ENCODE data around the gene ZCCHC7.
"Not testable (repeated sequence)": the region's sequence is repeated elsewhere in the genome, so short reads cannot be mapped to it uniquely, and the experiment has no call there.

The ZCCHC7 gene

GRCh38 chr9:37120843-37121335 is 515 bp downstream of the ZCCHC7 start:
- DNase-seq (ENCODE audit: low read depth in 2 of 2, low spot score in 1 of 2), result not testable (repeated sequence)

DNA sequence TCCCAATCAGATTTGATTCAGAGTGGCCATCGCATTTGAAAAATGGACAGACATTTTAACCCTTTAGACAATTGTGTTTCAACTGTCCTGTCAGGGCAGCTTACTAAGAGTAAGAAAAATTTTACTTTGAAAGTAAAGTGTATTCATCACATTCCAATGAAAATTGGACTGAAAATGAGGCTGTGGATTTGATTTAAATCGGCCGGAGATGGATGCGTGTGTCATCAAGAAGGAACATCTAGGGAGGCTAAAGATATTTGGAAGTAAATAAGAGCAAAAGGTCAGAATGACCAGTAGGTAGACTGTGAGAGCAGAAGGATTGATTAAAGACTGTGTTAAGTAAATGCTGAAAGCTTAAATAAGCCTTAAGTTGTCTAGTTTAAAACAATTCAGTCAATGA is 1.5 kb downstream of the ZCCHC7 start:
- DNase-seq (ENCODE audit: low read depth in 2 of 2, low spot score in 1 of 2), result no peak

GRCh38 chr9:37126214-37126788 is 5.9 kb downstream of the ZCCHC7 start:
- DNase-seq (ENCODE audit: low read depth in 2 of 2, low spot score in 1 of 2), result no peak

DNA sequence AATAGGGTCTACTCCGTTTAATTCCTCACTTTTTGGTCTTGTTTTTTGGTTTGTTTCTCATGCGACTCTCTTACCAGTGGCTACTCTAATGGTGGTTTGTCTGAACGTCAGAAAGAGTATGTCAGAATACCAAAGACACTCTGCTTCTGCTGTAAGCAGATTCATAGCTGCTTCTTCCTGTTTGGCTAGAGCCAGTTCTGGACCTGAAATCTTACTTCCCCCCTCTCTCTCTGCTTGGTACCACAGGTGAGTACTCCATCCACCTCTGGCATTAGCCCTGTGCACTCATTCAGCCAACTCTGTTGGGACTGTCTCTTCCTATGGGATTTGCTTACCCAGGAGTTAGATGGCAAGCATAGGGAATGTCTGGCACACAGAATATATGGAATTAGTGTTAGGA is 6.6 kb downstream of the ZCCHC7 start:
- no peak for DNase-seq (ENCODE audit: low read depth in 2 of 2, low spot score in 1 of 2)

DNA sequence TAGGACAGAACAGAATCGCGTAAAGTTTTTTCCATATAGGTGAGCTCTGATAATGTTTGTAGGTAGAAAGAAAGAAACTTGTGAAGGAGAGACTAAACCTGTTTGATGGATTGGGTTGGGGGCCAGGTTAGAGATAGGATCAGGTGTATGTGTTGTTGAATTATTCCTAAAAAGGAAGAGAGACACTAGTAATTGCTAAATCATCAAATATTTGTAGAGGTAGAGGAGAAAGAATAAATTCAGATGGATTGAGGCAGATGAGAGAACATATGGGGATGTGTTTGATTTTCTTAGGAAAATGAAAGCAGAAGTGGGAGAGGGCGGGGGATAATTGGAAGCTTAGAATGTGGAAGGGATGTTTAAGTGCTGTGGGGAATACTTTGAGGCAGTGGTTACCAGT is 7.7 kb downstream of the ZCCHC7 start:
- DNase-seq (ENCODE audit: low read depth in 2 of 2, low spot score in 1 of 2), result no peak

GRCh38 chr9:37134166-37134565 is 13.8 kb downstream of the ZCCHC7 start:
- no peak for DNase-seq (ENCODE audit: low read depth in 2 of 2, low spot score in 1 of 2)

DNA sequence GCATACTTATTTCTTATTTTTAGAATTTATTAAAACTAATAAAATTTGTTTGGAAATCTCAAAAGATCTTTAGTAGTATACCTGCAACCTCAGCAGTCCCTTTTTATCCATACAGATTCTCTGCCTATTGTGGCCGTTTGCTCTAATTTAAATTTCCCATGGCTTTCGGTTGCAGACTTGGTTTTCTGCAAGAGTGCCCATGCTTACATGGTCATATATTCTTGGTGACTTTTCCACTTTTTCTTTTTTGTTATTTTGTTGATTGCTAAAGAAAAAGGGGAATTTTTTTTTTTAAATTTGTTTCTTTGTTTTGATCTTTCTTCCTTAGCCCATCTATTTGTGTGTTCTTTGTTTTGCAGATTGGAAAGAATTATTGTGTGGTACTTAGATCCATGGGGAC is 20.6 kb downstream of the ZCCHC7 start:
- no peak for DNase-seq (ENCODE audit: low read depth in 2 of 2, low spot score in 1 of 2)

GRCh38 chr9:37144762-37145161 is 24.4 kb downstream of the ZCCHC7 start:
- no peak for DNase-seq (ENCODE audit: low read depth in 2 of 2, low spot score in 1 of 2)

- no peak for DNase-seq (ENCODE audit: low read depth in 2 of 2, low spot score in 1 of 2)
Observed at GRCh38 chr9:37146410-37146809, 26.0 kb downstream of the ZCCHC7 start.

GRCh38 chr9:37148181-37148580 is 27.8 kb downstream of the ZCCHC7 start:
- DNase-seq (ENCODE audit: low read depth in 2 of 2, low spot score in 1 of 2), result no peak

- DNase-seq (ENCODE audit: low read depth in 2 of 2, low spot score in 1 of 2), result no peak
Observed at GRCh38 chr9:37149666-37150308, 29.4 kb downstream of the ZCCHC7 start.

DNA sequence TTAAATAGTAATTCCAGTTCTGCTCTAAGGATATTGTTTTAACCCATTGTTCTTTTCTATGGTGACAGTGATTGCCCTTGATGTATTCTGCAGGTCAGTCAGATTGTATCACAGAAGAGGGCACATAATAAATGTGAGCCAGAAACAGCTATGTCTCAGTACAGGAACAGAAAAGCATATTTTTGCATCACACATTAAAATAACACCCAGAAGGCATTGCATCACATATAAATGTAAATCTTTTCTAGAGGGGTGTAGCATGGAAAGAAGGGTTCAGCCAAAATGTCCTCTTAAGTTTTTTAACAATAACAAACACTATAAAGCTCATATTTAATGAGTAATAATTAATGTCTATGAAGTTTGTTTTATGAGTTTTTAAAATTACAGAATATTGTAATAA is 30.0 kb downstream of the ZCCHC7 start:
- no peak for DNase-seq (ENCODE audit: low read depth in 2 of 2, low spot score in 1 of 2)

DNA sequence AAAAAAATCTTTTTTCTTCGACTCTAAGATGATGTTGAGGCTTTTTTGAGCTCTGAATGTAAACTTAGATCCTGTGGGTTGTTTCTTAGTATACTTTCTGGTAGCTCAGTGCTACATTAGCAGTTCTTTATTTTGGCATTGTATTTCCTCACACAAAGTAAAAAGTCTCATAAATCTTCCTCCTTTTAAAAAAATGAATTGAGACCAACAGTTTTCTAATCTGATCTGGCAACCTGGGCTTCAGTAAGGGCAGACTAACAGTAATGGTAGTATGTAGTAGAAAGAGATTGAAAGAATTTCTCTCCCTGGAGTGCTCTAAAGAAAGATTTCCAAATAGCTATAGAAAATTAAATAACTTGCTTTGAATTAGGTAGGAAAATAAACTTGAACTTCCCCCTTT is 31.4 kb downstream of the ZCCHC7 start:
- DNase-seq (ENCODE audit: low read depth in 2 of 2, low spot score in 1 of 2), result no peak

GRCh38 chr9:37152365-37152764 is 32.0 kb downstream of the ZCCHC7 start:
- DNase-seq (ENCODE audit: low read depth in 2 of 2, low spot score in 1 of 2), result no peak

DNA sequence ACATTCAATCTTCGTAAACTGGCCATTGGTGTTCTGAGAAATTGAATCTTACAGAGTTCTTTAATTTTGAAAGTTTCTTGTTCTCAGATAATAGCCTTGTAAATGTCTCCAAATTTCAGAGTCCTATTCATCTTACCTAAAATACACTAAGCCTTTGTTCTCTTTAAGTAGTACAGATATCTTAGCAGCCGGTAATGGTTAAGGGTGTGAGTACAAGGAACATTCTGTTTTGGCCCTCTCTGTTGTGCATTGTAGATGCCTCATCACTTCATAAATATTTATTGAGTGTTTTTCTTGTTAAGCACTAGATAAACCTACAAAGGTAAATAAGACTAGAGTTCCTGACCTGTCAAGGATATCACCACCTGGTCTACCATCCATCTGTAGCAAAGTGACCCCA is 35.2 kb downstream of the ZCCHC7 start:
- no peak for DNase-seq (ENCODE audit: low read depth in 2 of 2, low spot score in 1 of 2)

DNA sequence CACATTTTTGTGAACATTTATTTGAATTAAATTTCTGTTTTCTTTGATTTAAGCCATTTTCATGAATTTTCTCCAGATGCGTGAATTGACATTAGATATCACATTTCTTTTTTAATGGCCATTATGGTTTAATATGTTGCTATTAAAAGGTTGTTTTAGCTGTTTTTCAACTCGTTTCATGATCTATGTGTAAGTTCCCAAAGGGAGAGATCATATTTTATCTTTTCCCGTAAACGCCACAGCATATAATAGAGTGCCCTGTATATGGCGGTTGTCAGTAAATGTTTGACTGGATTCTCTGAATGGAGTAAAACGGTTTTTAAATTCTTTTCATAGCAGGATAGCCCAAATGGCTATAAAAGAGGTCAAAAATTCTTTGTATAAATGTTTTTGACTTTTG is 35.8 kb downstream of the ZCCHC7 start:
- DNase-seq (ENCODE audit: low read depth in 2 of 2, low spot score in 1 of 2), result no peak

- DNase-seq (ENCODE audit: low read depth in 2 of 2, low spot score in 1 of 2), result no peak
Observed at GRCh38 chr9:37156781-37157356, 36.5 kb downstream of the ZCCHC7 start.

GRCh38 chr9:37157726-37158377 is 37.5 kb downstream of the ZCCHC7 start:
- no peak for DNase-seq (ENCODE audit: low read depth in 2 of 2, low spot score in 1 of 2)

DNA sequence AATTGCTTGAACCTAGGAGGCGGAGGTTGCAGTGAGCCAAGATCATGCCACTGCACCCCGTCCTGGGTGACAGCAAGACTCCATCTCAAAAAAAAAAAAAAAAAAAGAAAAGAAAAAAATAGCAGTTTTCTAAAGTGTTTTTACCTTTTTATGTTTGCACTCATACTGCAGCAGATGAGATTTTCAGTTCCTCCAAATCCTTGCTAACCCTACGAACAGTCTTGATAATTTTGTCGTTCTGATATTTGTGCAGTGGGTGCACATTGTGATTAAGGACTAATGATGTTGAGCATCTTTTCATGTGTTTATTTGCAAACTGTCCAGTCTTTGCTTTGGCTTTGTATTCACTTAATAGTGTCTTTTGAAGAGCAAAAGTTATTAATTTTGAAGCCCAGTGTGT is 42.9 kb downstream of the ZCCHC7 start:
- DNase-seq (ENCODE audit: low read depth in 2 of 2, low spot score in 1 of 2), result no peak

GRCh38 chr9:37164335-37164734 is 44.0 kb downstream of the ZCCHC7 start:
- DNase-seq (ENCODE audit: low read depth in 2 of 2, low spot score in 1 of 2), result not testable (repeated sequence)

DNA sequence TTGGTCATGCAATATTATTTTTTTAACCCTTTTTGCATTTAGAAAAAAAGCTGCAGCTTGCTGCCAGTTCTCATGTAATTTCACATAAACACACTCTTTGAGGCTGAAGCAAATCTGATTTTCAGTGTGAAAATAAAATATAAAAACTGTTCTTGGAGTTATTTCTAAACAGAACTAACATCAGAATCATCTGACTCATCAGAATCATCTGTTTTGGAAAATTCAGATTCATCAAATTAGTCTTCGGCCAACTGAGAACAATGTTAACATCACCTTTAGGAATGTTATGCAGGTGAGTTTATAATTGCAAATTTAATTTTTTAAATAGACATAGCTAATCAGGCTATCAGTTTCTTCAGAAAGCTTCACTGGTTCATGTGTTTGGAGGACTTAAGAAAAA is 45.3 kb downstream of the ZCCHC7 start:
- DNase-seq (ENCODE audit: low read depth in 2 of 2, low spot score in 1 of 2), result no peak

- DNase-seq (ENCODE audit: low read depth in 2 of 2, low spot score in 1 of 2), result no peak
Observed at GRCh38 chr9:37167456-37168047, 47.2 kb downstream of the ZCCHC7 start.

Measured in stimulated activated CD8-positive, alpha-beta memory T cell treated with anti-CD3 and anti-CD28 coated beads, Interleukin-4, amount 100 ng/mL, for 1 hour (primary cell).